Epithelial cell of proximal tubule (primary cell): ENCODE data around the gene LEMD2. TPM values are rescaled to one million over a fixed set of nuclear protein-coding genes. Genes with fewer than 3 reads are reported as not detected.

Experiments used
- DNase-seq: peaks from one replicate; pipeline ENCODE4 v3.0.0-alpha.2; 2011; ENCODE audit warnings: low read depth
- H3K4me3 ChIP-seq: 2 replicates; pipeline ENCODE4 v1.5.1; 2011; ENCODE audit warnings: low read depth, mild to moderate bottlenecking, low read length
- CTCF ChIP-seq: conservative IDR thresholded peaks from 2 replicates; pipeline ENCODE4 v1.5.1; 2012; ENCODE audit warnings: low read depth, mild to moderate bottlenecking, low read length
- total RNA-seq: library from RNA; depleted of rRNA; stranded (reverse); fragments of >200 nt; gene quantifications from 2 replicates; pipeline ENCODE4 v1.2.3, GENCODE V29; 2015

LEMD2 gene
- total RNA-seq, 1 donor from 2014 or later: 42.0 TPM

- TF ChIP-seq CTCF: no peak
- H3K4me3 ChIP-seq: no peak overlapping the region
- DNase-seq: no peak
Measured at GRCh38 chr6:33721508-33721907, 67.4 kb downstream of the LEMD2 start.

Other genes starting within 250 kb of the LEMD2 start
- 17.9 and 18.6 TPM in 2 replicates for gene BAK1, start 208.9 kb downstream of the LEMD2 start, total RNA-seq
- 69.3 and 74.4 TPM in 2 replicates for gene ITPR3, start 167.8 kb downstream of the LEMD2 start, total RNA-seq
- 20.3 and 51.0 TPM in 2 replicates for gene UQCC2, start 77.4 kb downstream of the LEMD2 start, total RNA-seq
- gene IP6K3, start 42.2 kb downstream of the LEMD2 start, total RNA-seq: 0.40 and 0.65 TPM in 2 replicates
- not detected in 2 replicates for gene MLN, start 14.9 kb upstream of the LEMD2 start, total RNA-seq